ENCODE results near the gene SNAP29.
"Not testable (repeated sequence)": the region's sequence is repeated elsewhere in the genome, so short reads cannot be mapped to it uniquely, and the experiment has no call there.

SNAP29 gene

GRCh38 chr22:20836987-20837823, 21.6 kb upstream of the SNAP29 start:
- no peak for FAIRE-seq

- not testable (repeated sequence) for FAIRE-seq
These were observed 19.5 kb upstream of the SNAP29 start for GRCh38 chr22:20839354-20839753.

GRCh38 chr22:20839837-20840645, 18.8 kb upstream of the SNAP29 start:
- no peak for FAIRE-seq

GRCh38 chr22:20840646-20841371, 18.0 kb upstream of the SNAP29 start:
- FAIRE-seq: no peak

GRCh38 chr22:20843501-20843900, 15.3 kb upstream of the SNAP29 start:
- FAIRE-seq: no peak

GRCh38 chr22:20844055-20845037, 14.5 kb upstream of the SNAP29 start:
- FAIRE-seq: no peak

- no peak for FAIRE-seq
These were observed 11.4 kb upstream of the SNAP29 start for GRCh38 chr22:20847318-20847822.

GRCh38 chr22:20852076-20852475, 6.7 kb upstream of the SNAP29 start:
- no peak for FAIRE-seq

GRCh38 chr22:20852503-20852902, 6.3 kb upstream of the SNAP29 start:
- no peak for FAIRE-seq

- FAIRE-seq: no peak
These were observed 5.6 kb upstream of the SNAP29 start for GRCh38 chr22:20853236-20853660.

GRCh38 chr22:20857247-20857643, 1.6 kb upstream of the SNAP29 start:
- FAIRE-seq: no peak

GRCh38 chr22:20857838-20858614, 781 bp upstream of the SNAP29 start:
- no peak for FAIRE-seq

GRCh38 chr22:20859615-20860014, 808 bp downstream of the SNAP29 start:
- no peak for FAIRE-seq

- FAIRE-seq: no peak
These were observed 3.7 kb downstream of the SNAP29 start for GRCh38 chr22:20862540-20862939.

- no peak for FAIRE-seq
These were observed 4.6 kb downstream of the SNAP29 start for GRCh38 chr22:20863366-20863765.

GRCh38 chr22:20864186-20864908, 5.5 kb downstream of the SNAP29 start:
- no peak for FAIRE-seq

GRCh38 chr22:20865331-20865730, 6.5 kb downstream of the SNAP29 start:
- no peak for FAIRE-seq

GRCh38 chr22:20865875-20866445, 7.2 kb downstream of the SNAP29 start:
- FAIRE-seq: no peak

GRCh38 chr22:20866736-20867135, 7.9 kb downstream of the SNAP29 start:
- no peak for FAIRE-seq
